Spleen (tissue), 11 donors: ENCODE results near the gene AURKAIP1. TPM values are rescaled to one million over a fixed set of nuclear protein-coding genes. Genes with fewer than 3 reads are reported as not detected.

Experiments used
- DNase-seq: peaks from one replicate; pipeline ENCODE4 v3.0.0-alpha.2; 2020
- H3K27ac ChIP-seq, 8 donors: fragments of 200-600 bp; sonication (generic) in 7 of 8; 1 replicate in 4 of 8; 2 replicates in 4 of 8; pipeline versions ENCODE4 v1.5.0 to v1.8.0; 2016 to 2021; ENCODE audit warnings: inconsistent platforms in 4 of 8, mild to moderate bottlenecking in 4 of 8, moderate library complexity in 1 of 8
- H3K27me3 ChIP-seq, 7 donors: fragments of 200-600 bp; sonication (generic) in 6 of 7; replicated peaks in 1 of 7; 1 replicate in 4 of 7; 2 replicates in 3 of 7; pipeline versions ENCODE4 v1.5.0 to v1.8.0; 2016 to 2021; ENCODE audit warnings: inconsistent platforms in 3 of 7, mild to moderate bottlenecking in 1 of 7
- H3K36me3 ChIP-seq, 6 donors: fragments of 200-600 bp; sonication (generic) in 5 of 6; 1 replicate in 4 of 6; 2 replicates in 2 of 6; pipeline versions ENCODE4 v1.5.0 to v1.8.0; 2016 to 2021; ENCODE audit warnings: inconsistent platforms in 2 of 6
- H3K4me1 ChIP-seq, 6 donors: fragments of 200-600 bp; sonication (generic) in 5 of 6; 1 replicate in 3 of 6; 2 replicates in 3 of 6; pipeline versions ENCODE4 v1.5.0 to v1.8.0; 2016 to 2021; ENCODE audit warnings: inconsistent platforms in 3 of 6
- H3K4me3 ChIP-seq, 8 donors: fragments of 200-600 bp; sonication (generic) in 7 of 8; 1 replicate in 4 of 8; 2 replicates in 4 of 8; pipeline versions ENCODE4 v1.5.0 to v1.8.0; 2016 to 2021; ENCODE audit warnings: inconsistent platforms in 4 of 8, mild to moderate bottlenecking in 4 of 8, moderate library complexity in 2 of 8
- H3K9me3 ChIP-seq, 8 donors: fragments of 200-600 bp; sonication (generic) in 7 of 8; 1 replicate in 4 of 8; 2 replicates in 4 of 8; pipeline versions ENCODE4 v1.5.0 to v1.8.0; 2016 to 2021; ENCODE audit warnings: inconsistent platforms in 4 of 8
- CTCF ChIP-seq, 11 experiments: fragments of 200-600 bp in 7 of 11; fragments of 450-650 bp in 4 of 11; sonication (generic) in 4 of 11; IDR thresholded peaks in 8 of 11; conservative IDR thresholded peaks in 3 of 11; 1 replicate in 7 of 11; 2 replicates in 4 of 11; pipeline versions ENCODE4 v1.4.0 to v1.8.0; 2016 to 2021; ENCODE audit warnings: antibody characterized with exemption in 11 of 11, inconsistent platforms in 4 of 11, mild to moderate bottlenecking in 1 of 11
- POLR2A ChIP-seq, 3 donors: fragments of 450-650 bp; IDR thresholded peaks; one replicate each; pipeline ENCODE4 v1.5.1; 2017; ENCODE audit warnings: antibody characterized with exemption in 3 of 3, mild to moderate bottlenecking in 1 of 3
- POLR2AphosphoS5 ChIP-seq, 3 donors: sonication (generic); formaldehyde crosslinking; IDR thresholded peaks; one replicate each; pipeline ENCODE4 v1.5.1; 2017; ENCODE audit warnings: antibody characterized with exemption in 3 of 3
- WGBS, 5 donors: extraction: QIAGEN DNeasy Blood & Tissue Kit in 3 of 5; methylation state at CpG; one replicate each; pipeline versions ENCODE4 v1.1.5 to v1.1.7; 2013 to 2018; 5-methylcytosine and 5-hydroxymethylcytosine counted together
- intact Hi-C: fragments of 100-400 bp; cut with DNase I; formaldehyde crosslinking; loops from one replicate; pipeline ENCODE4 v1.15.0; 2023; ENCODE audit warnings: low total_unique reads
- polyA plus RNA-seq, 3 donors: library from polyadenylated mRNA; stranded (reverse); fragments of 200-250 nt; gene quantifications; one replicate each; pipeline ENCODE4 v1.2.1, GENCODE V29; 2013
- total RNA-seq, 7 donors: library from RNA; depleted of rRNA in 3 of 7; stranded (reverse); fragments of >200 nt in 3 of 7; fragmentation: NEBNext Ultra II Directional in 4 of 7; extraction: Animal tissue kit (Norgen Biotek cat#: 25700) in 4 of 7; gene quantifications; one replicate each; pipeline versions ENCODE4 v1.1.0 to v1.2.1, GENCODE V29; 2016 to 2021
- donor health status: healthy with polysubstance abuse.
- donor health status: DM: no; HTN: no; CAD: no; lungs with moderate emphysema.
- donor health status: DM: no; HTN: no; CAD: no.
- donor health status: Bipolar disorder and iron deficiency.
- donor health status: healthy.
- donor health status: DM: no; HTN: no; CAD: no.
- donor health status: DM: yes; HTN: yes; CAD: no.

Gene AURKAIP1
- total and polyA plus RNA-seq, 10 donors, result 61.3 to 174 (median 80.0) TPM

GRCh38 chr1:1330366-1331067, 44.5 kb downstream of the AURKAIP1 start:
- intact Hi-C loops, result no loop called here
- H3K4me3 ChIP-seq, result no peak overlapping the region
- 72 to 77% (median 76%) methylated on average over 6 to 15 of the region's 15 CpGs for WGBS, 5 donors
- DNase-seq, result no peak
- H3K27me3 ChIP-seq, result no peaks in the 10 kb centered on the region
- TF ChIP-seq POLR2AphosphoS5 (IDR thresholded peaks at IDR 0.05) (peak in 2 of 3 donors; percentile 14 to 34), POLR2A (IDR thresholded peaks at IDR 0.05) (no peak), CTCF (IDR thresholded peaks at IDR 0.05 in 8 of 11, conservative IDR thresholded peaks at IDR 0.05 in 3 of 11) (no peak)
- peaks cover 0 to 38% (median 21%) of the 10 kb centered on the region in 6 donors for H3K36me3 ChIP-seq
- H3K4me1 ChIP-seq, result peaks cover 6 to 77% (median 52%) of the 10 kb centered on the region in 6 donors
- peak overlapping the region in 5 of 8 donors; percentile 31 to 79 (median 46) for H3K27ac ChIP-seq
- H3K9me3 ChIP-seq, result no peaks in the 10 kb centered on the region

- DNase-seq, result no peak
- WGBS, 5 donors, result 92 to 95% (median 93%) methylated on average over 53 to 58 of the region's 58 CpGs
- Histone ChIP-seq H3K4me3 (no peak overlapping the region), H3K27me3 (no peaks in the 10 kb centered on the region), H3K36me3 (peaks cover 0 to 36% (median 21%) of the 10 kb centered on the region in 6 donors), H3K4me1 (peaks cover 9 to 74% (median 53%) of the 10 kb centered on the region in 6 donors), H3K9me3 (no peaks in the 10 kb centered on the region), H3K27ac (peak overlapping the region in 1 of 8 donors; percentile 79)
- intact Hi-C loops, result no loop called here
- peak; percentile 64 to 81 (median 74) for TF ChIP-seq POLR2AphosphoS5 (IDR thresholded peaks at IDR 0.05)
- TF ChIP-seq POLR2A (IDR thresholded peaks at IDR 0.05), result no peak
Measured at GRCh38 chr1:1329304-1330210, 45.5 kb downstream of the AURKAIP1 start.

- peaks cover 0 to 36% (median 21%) of the 10 kb centered on the region in 6 donors for H3K36me3 ChIP-seq
- no peak for TF ChIP-seq CTCF (IDR thresholded peaks at IDR 0.05 in 8 of 11, conservative IDR thresholded peaks at IDR 0.05 in 3 of 11)
- TF ChIP-seq POLR2AphosphoS5 (IDR thresholded peaks at IDR 0.05), result no peak
- no peak for TF ChIP-seq POLR2A (IDR thresholded peaks at IDR 0.05)
- peak overlapping the region in 3 of 8 donors; percentile 5 to 50 (median 16) for H3K27ac ChIP-seq
- H3K4me1 ChIP-seq, result peaks cover 12 to 72% (median 58%) of the 10 kb centered on the region in 6 donors
- DNase-seq, result no peak
- H3K27me3 ChIP-seq, result no peaks in the 10 kb centered on the region
- no peak overlapping the region for H3K4me3 ChIP-seq
- intact Hi-C loops, result no loop called here
- 64 to 94% (median 87%) methylated on average over 5 to 15 of the region's 15 CpGs for WGBS, 5 donors
- no peaks in the 10 kb centered on the region for H3K9me3 ChIP-seq
Measured at GRCh38 chr1:1328254-1328653, 46.8 kb downstream of the AURKAIP1 start.

- 88 to 93% (median 92%) methylated on average over 34 to 40 of the region's 40 CpGs for WGBS, 5 donors
- H3K4me1 ChIP-seq, result peaks cover 15 to 82% (median 65%) of the 10 kb centered on the region in 6 donors
- TF ChIP-seq POLR2AphosphoS5 (IDR thresholded peaks at IDR 0.05), result no peak
- TF ChIP-seq CTCF (IDR thresholded peaks at IDR 0.05 in 8 of 11, conservative IDR thresholded peaks at IDR 0.05 in 3 of 11), result no peak
- TF ChIP-seq POLR2A (IDR thresholded peaks at IDR 0.05), result no peak
Measured at GRCh38 chr1:1327291-1327690, 47.7 kb downstream of the AURKAIP1 start.

More at GRCh38 chr1:1327291-1327690, 47.7 kb downstream of the AURKAIP1 start:
- DNase-seq, result no peak
- Histone ChIP-seq H3K9me3 (no peaks in the 10 kb centered on the region), H3K4me3 (no peak overlapping the region), H3K27me3 (no peaks in the 10 kb centered on the region), H3K36me3 (peaks cover 0 to 42% (median 21%) of the 10 kb centered on the region in 6 donors), H3K27ac (peak overlapping the region in 3 of 8 donors; percentile 92 to 96 (median 95))
- intact Hi-C loops, result no loop called here
